ENCODE measurements around the gene SMAP1. TPM values are rescaled to one million over a fixed set of nuclear protein-coding genes. Genes with fewer than 3 reads are reported as not detected.

SMAP1 gene
- total RNA-seq, 4 donors from 2014 or later, result 27.3 to 33.9 (median 32.4) TPM

- intact Hi-C loops (cut with DNase I), result no loop called here
- WGBS, 2 donors, result 93 to 95% methylated on average over 2 of the region's 2 CpGs
- Histone ChIP-seq H3K27me3 (no peaks in the 10 kb centered on the region), H3K9me3 (no peaks in the 10 kb centered on the region), H3K27ac (no peak overlapping the region), H3K4me3 (replicated peaks in 1 of 3) (no peak overlapping the region), H3K36me3 (no peaks in the 10 kb centered on the region), H3K4me1 (no peaks in the 10 kb centered on the region)
- no peak for TF ChIP-seq POLR2A (IDR thresholded peaks at IDR 0.05)
- no peak for TF ChIP-seq CTCF (IDR thresholded peaks at IDR 0.05)
- DNase-seq, result no peak
Observed at GRCh38 chr6:70838907-70839285, 171.2 kb downstream of the SMAP1 start.

- Histone ChIP-seq H3K4me3 (replicated peaks in 1 of 3) (no peak overlapping the region), H3K4me1 (no peaks in the 10 kb centered on the region), H3K36me3 (no peaks in the 10 kb centered on the region), H3K27ac (no peak overlapping the region), H3K9me3 (no peaks in the 10 kb centered on the region), H3K27me3 (no peaks in the 10 kb centered on the region)
- intact Hi-C loops (cut with DNase I), result no loop called here
- no peak for DNase-seq
- WGBS, 2 donors, result 93 to 94% methylated on average over 7 of the region's 7 CpGs
- TF ChIP-seq POLR2A (IDR thresholded peaks at IDR 0.05) (no peak), CTCF (IDR thresholded peaks at IDR 0.05) (no peak)
Observed at GRCh38 chr6:70839286-70840266, 171.9 kb downstream of the SMAP1 start.

GRCh38 chr6:70841112-70841511 lies 173.4 kb downstream of the SMAP1 start:
- Histone ChIP-seq H3K27me3 (no peaks in the 10 kb centered on the region), H3K4me3 (replicated peaks in 1 of 3) (no peak overlapping the region), H3K9me3 (no peaks in the 10 kb centered on the region), H3K4me1 (no peaks in the 10 kb centered on the region), H3K27ac (no peak overlapping the region), H3K36me3 (no peaks in the 10 kb centered on the region)
- 93 to 94% methylated on average over 8 of the region's 8 CpGs for WGBS, 2 donors
- intact Hi-C loops (cut with DNase I), result no loop called here
- no peak for TF ChIP-seq CTCF (IDR thresholded peaks at IDR 0.05)
- TF ChIP-seq POLR2A (IDR thresholded peaks at IDR 0.05), result no peak
- no peak for DNase-seq

- no peaks in the 10 kb centered on the region for H3K27me3 ChIP-seq
- no peaks in the 10 kb centered on the region for H3K36me3 ChIP-seq
- 93 to 95% methylated on average over 8 of the region's 8 CpGs for WGBS, 2 donors
- H3K4me1 ChIP-seq, result no peaks in the 10 kb centered on the region
- H3K27ac ChIP-seq, result no peak overlapping the region
- TF ChIP-seq CTCF (IDR thresholded peaks at IDR 0.05), result no peak
- no peak for TF ChIP-seq POLR2A (IDR thresholded peaks at IDR 0.05)
- intact Hi-C loops (cut with DNase I), result no loop called here
- no peak for DNase-seq
- no peak overlapping the region for H3K4me3 ChIP-seq (replicated peaks in 1 of 3)
- no peaks in the 10 kb centered on the region for H3K9me3 ChIP-seq
Observed at GRCh38 chr6:70842541-70842940, 174.9 kb downstream of the SMAP1 start.

- TF ChIP-seq CTCF (IDR thresholded peaks at IDR 0.05) (no peak), POLR2A (IDR thresholded peaks at IDR 0.05) (no peak)
- H3K27me3 ChIP-seq, result no peaks in the 10 kb centered on the region
- H3K36me3 ChIP-seq, result no peaks in the 10 kb centered on the region
- H3K9me3 ChIP-seq, result no peaks in the 10 kb centered on the region
- no peak overlapping the region for H3K4me3 ChIP-seq (replicated peaks in 1 of 3)
- no peak for DNase-seq
- intact Hi-C loops (cut with DNase I), result no loop called here
- no peak overlapping the region for H3K27ac ChIP-seq
- 89 to 93% methylated on average over 4 of the region's 4 CpGs for WGBS, 2 donors
- H3K4me1 ChIP-seq, result no peaks in the 10 kb centered on the region
Observed at GRCh38 chr6:70843328-70843918, 175.7 kb downstream of the SMAP1 start.

All from thyroid gland (tissue), 4 donors.